SK-N-SH treated with all-trans-retinoic acid at 6 μM for 48 hours (cell line): ENCODE measurements around the gene CHML.

Experiments
- ATAC-seq: fragments of 200-7000 bp; cut with Tn5 transposase; 3 replicates; pipeline ENCODE4 v1.9.1; 2020; ENCODE audit warnings: mild to moderate bottlenecking, moderate library complexity
- ARNTL ChIP-seq: fragments of 450-650 bp; formaldehyde crosslinking; IDR thresholded peaks from 2 replicates; pipeline ENCODE4 v1.5.0; 2020; ENCODE audit warnings: low read depth, mild to moderate bottlenecking, moderate library complexity, borderline replicate concordance
- BACH2 ChIP-seq: fragments of 250-450 bp; sonication (Bioruptor Pico); IDR thresholded peaks from 2 replicates; pipeline ENCODE4 v1.9.0; 2021; ENCODE audit warnings: mild to moderate bottlenecking, borderline replicate concordance
- GLIS3 ChIP-seq: fragments of 250-450 bp; sonication (Bioruptor Pico); IDR thresholded peaks from 2 replicates; pipeline ENCODE4 v1.5.0; 2020; ENCODE audit warnings: mild to moderate bottlenecking, moderate library complexity
- ISL1 ChIP-seq: fragments of 250-450 bp; sonication (Bioruptor Pico); IDR thresholded peaks from 2 replicates; pipeline ENCODE4 v2.1.2; 2022; ENCODE audit warnings: mild to moderate bottlenecking, moderate library complexity
- OSR1 ChIP-seq: fragments of 250-450 bp; sonication (Bioruptor Pico); IDR thresholded peaks from 2 replicates; pipeline ENCODE4 v1.8.0; 2022; ENCODE audit warnings: moderate library complexity, mild to moderate bottlenecking, inconsistent platforms
- PPARA ChIP-seq: fragments of 250-450 bp; sonication (Bioruptor Pico); IDR thresholded peaks from 2 replicates; pipeline ENCODE4 v1.5.0; 2020; ENCODE audit warnings: mild to moderate bottlenecking, borderline replicate concordance
- SNAI2 ChIP-seq: fragments of 250-450 bp; sonication (Bioruptor Pico); IDR thresholded peaks from 2 replicates; pipeline ENCODE4 v1.5.0; 2020; ENCODE audit warnings: mild to moderate bottlenecking, moderate library complexity
- TOX ChIP-seq: fragments of 250-450 bp; sonication (Bioruptor Pico); IDR thresholded peaks from 2 replicates; pipeline ENCODE4 v1.8.0; 2021; ENCODE audit warnings: mild to moderate bottlenecking, moderate library complexity, borderline replicate concordance
- ZC3H10 ChIP-seq: fragments of 250-450 bp; sonication (Bioruptor Pico); IDR thresholded peaks from 2 replicates; pipeline ENCODE4 v1.5.1; 2021; ENCODE audit warnings: mild to moderate bottlenecking, moderate library complexity
- ZNF565 ChIP-seq: fragments of 450-650 bp; formaldehyde crosslinking; conservative IDR thresholded peaks from 2 replicates; pipeline ENCODE4 v1.5.0; 2020; ENCODE audit warnings: low read depth, mild to moderate bottlenecking, moderate library complexity
- ZNF70 ChIP-seq: fragments of 450-650 bp; formaldehyde crosslinking; IDR thresholded peaks from 2 replicates; pipeline ENCODE4 v1.5.0; 2020; ENCODE audit warnings: mild to moderate bottlenecking, moderate library complexity
- ZNF8 ChIP-seq: fragments of 450-650 bp; formaldehyde crosslinking; IDR thresholded peaks from 2 replicates; pipeline ENCODE4 v1.5.0; 2020; ENCODE audit warnings: mild to moderate bottlenecking, moderate library complexity
- TF ChIP-seq, protein P1 (sequence below): fragments of 250-450 bp; sonication (Bioruptor Pico); IDR thresholded peaks from 2 replicates; pipeline ENCODE4 v1.8.0; 2020; ENCODE audit warnings: mild to moderate bottlenecking, moderate library complexity, borderline replicate concordance
- TF ChIP-seq, protein P2 (sequence below): fragments of 250-450 bp; sonication (Bioruptor Pico); IDR thresholded peaks from 2 replicates; pipeline ENCODE4 v1.5.1; 2021; ENCODE audit warnings: mild to moderate bottlenecking, moderate library complexity
- TF ChIP-seq, protein P3 (sequence below): fragments of 250-450 bp; sonication (Bioruptor Pico); IDR thresholded peaks from 2 replicates; pipeline ENCODE4 v1.8.0; 2021; ENCODE audit warnings: low read depth, mild to moderate bottlenecking, moderate library complexity, borderline replicate concordance
- TF ChIP-seq, protein P4 (sequence below): fragments of 250-450 bp; sonication (Bioruptor Pico); IDR thresholded peaks from 2 replicates; pipeline ENCODE4 v1.5.0; 2020; ENCODE audit warnings: mild to moderate bottlenecking, moderate library complexity
- TF ChIP-seq, protein P5 (sequence below): fragments of 250-450 bp; sonication (Bioruptor Pico); IDR thresholded peaks from 2 replicates; pipeline ENCODE4 v1.5.1; 2020; ENCODE audit warnings: low read depth, mild to moderate bottlenecking, moderate library complexity

Gene CHML

DNA sequence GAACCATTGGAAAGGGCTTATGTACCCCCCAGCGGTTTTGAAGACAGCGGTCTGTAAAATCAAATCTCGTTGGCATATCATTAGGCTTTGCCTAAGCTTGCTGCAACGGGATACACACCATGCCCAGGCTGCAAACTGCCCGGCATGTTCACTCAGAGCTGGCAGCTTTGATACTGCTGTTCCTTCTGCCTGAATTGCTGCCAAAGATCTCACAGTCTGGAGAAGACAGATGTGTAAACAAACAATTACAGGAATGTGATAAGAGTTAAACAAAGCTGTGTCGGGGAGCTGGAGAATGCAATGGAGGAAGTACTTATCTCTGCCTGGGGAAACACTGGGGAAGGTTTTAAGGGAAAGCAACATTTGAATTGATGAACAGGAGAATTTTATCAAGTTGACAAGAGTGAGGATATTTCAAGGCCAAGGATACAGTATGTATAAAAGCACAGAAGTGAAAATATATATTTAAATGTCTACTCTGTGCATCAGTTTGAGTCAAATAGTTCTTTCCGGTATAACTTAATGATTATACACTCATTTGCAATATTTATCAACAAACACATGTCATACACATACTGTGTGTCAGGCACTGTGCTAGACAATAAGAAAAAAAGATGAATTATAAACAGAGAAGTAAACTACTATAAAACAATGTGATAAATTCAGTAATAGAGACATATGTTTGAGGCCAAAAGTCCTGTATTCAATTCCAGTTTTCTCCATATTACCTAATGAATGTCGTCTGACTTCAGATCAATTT lies 29.9 kb downstream of the CHML start:
- TF ChIP-seq ARNTL (CRISPR knock-in tag) (no peak), OSR1 (CRISPR knock-in tag) (no peak), PPARA (no peak), ISL1 (no peak), ZC3H10 (CRISPR knock-in tag) (no peak)
- TF ChIP-seq, protein P1, sequence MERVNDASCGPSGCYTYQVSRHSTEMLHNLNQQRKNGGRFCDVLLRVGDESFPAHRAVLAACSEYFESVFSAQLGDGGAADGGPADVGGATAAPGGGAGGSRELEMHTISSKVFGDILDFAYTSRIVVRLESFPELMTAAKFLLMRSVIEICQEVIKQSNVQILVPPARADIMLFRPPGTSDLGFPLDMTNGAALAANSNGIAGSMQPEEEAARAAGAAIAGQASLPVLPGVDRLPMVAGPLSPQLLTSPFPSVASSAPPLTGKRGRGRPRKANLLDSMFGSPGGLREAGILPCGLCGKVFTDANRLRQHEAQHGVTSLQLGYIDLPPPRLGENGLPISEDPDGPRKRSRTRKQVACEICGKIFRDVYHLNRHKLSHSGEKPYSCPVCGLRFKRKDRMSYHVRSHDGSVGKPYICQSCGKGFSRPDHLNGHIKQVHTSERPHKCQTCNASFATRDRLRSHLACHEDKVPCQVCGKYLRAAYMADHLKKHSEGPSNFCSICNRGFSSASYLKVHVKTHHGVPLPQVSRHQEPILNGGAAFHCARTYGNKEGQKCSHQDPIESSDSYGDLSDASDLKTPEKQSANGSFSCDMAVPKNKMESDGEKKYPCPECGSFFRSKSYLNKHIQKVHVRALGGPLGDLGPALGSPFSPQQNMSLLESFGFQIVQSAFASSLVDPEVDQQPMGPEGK (CRISPR knock-in tag): no peak
- TF ChIP-seq, protein P2, sequence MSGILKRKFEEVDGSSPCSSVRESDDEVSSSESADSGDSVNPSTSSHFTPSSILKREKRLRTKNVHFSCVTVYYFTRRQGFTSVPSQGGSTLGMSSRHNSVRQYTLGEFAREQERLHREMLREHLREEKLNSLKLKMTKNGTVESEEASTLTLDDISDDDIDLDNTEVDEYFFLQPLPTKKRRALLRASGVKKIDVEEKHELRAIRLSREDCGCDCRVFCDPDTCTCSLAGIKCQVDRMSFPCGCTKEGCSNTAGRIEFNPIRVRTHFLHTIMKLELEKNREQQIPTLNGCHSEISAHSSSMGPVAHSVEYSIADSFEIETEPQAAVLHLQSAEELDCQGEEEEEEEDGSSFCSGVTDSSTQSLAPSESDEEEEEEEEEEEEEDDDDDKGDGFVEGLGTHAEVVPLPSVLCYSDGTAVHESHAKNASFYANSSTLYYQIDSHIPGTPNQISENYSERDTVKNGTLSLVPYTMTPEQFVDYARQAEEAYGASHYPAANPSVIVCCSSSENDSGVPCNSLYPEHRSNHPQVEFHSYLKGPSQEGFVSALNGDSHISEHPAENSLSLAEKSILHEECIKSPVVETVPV: no peak
- TF ChIP-seq, protein P3, sequence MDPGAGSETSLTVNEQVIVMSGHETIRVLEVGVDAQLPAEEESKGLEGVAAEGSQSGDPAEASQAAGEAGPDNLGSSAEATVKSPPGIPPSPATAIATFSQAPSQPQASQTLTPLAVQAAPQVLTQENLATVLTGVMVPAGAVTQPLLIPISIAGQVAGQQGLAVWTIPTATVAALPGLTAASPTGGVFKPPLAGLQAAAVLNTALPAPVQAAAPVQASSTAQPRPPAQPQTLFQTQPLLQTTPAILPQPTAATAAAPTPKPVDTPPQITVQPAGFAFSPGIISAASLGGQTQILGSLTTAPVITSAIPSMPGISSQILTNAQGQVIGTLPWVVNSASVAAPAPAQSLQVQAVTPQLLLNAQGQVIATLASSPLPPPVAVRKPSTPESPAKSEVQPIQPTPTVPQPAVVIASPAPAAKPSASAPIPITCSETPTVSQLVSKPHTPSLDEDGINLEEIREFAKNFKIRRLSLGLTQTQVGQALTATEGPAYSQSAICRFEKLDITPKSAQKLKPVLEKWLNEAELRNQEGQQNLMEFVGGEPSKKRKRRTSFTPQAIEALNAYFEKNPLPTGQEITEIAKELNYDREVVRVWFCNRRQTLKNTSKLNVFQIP: no peak
- TF ChIP-seq, protein P4, sequence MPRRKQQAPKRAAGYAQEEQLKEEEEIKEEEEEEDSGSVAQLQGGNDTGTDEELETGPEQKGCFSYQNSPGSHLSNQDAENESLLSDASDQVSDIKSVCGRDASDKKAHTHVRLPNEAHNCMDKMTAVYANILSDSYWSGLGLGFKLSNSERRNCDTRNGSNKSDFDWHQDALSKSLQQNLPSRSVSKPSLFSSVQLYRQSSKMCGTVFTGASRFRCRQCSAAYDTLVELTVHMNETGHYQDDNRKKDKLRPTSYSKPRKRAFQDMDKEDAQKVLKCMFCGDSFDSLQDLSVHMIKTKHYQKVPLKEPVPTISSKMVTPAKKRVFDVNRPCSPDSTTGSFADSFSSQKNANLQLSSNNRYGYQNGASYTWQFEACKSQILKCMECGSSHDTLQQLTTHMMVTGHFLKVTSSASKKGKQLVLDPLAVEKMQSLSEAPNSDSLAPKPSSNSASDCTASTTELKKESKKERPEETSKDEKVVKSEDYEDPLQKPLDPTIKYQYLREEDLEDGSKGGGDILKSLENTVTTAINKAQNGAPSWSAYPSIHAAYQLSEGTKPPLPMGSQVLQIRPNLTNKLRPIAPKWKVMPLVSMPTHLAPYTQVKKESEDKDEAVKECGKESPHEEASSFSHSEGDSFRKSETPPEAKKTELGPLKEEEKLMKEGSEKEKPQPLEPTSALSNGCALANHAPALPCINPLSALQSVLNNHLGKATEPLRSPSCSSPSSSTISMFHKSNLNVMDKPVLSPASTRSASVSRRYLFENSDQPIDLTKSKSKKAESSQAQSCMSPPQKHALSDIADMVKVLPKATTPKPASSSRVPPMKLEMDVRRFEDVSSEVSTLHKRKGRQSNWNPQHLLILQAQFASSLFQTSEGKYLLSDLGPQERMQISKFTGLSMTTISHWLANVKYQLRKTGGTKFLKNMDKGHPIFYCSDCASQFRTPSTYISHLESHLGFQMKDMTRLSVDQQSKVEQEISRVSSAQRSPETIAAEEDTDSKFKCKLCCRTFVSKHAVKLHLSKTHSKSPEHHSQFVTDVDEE (CRISPR knock-in tag): no peak
- TF ChIP-seq, all 23 proteins: peak for 0
- no peak for ATAC-seq

DNA sequence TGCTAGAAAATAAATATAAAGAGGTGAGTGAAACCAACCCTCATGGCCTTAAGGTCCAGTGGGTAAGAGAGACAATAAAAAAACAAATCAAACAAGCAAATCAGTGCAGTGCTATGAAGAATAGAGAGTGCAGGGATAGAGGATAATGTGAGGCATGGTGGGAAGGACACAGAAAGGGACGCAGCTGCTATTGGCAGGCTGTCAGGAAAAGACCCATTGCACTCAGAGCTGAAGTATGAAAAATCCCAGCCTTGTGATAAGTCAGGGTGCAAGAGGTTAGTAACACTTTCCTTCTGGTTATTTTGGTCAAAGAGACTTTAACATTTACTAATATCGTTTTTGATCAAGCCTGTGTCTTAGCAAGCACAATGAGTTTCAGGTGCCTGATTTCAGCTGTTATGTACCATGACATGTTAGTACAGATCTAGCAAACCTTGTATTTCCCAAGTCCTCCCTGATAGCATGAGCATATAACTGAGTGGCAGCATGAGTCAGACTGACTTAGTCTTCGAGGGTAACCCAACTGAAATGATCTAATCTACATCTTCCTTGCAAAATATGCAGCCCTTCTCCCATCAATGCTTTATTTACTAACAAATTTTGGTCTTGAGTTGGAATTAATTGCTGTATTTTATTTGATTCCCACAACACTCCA lies 31.7 kb downstream of the CHML start:
- TF ChIP-seq, protein P1 (CRISPR knock-in tag): no peak
- TF ChIP-seq, protein P5, sequence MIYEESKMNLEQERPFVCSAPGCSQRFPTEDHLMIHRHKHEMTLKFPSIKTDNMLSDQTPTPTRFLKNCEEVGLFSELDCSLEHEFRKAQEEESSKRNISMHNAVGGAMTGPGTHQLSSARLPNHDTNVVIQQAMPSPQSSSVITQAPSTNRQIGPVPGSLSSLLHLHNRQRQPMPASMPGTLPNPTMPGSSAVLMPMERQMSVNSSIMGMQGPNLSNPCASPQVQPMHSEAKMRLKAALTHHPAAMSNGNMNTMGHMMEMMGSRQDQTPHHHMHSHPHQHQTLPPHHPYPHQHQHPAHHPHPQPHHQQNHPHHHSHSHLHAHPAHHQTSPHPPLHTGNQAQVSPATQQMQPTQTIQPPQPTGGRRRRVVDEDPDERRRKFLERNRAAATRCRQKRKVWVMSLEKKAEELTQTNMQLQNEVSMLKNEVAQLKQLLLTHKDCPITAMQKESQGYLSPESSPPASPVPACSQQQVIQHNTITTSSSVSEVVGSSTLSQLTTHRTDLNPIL (CRISPR knock-in tag): no peak
- TF ChIP-seq ZNF70 (CRISPR knock-in tag): no peak
- TF ChIP-seq GLIS3 (CRISPR knock-in tag): no peak
- TF ChIP-seq TOX: no peak
- no peak for TF ChIP-seq ZNF565 (CRISPR knock-in tag)
- ATAC-seq: peak; percentile 35; the same call in 2 of the 3 replicates

DNA sequence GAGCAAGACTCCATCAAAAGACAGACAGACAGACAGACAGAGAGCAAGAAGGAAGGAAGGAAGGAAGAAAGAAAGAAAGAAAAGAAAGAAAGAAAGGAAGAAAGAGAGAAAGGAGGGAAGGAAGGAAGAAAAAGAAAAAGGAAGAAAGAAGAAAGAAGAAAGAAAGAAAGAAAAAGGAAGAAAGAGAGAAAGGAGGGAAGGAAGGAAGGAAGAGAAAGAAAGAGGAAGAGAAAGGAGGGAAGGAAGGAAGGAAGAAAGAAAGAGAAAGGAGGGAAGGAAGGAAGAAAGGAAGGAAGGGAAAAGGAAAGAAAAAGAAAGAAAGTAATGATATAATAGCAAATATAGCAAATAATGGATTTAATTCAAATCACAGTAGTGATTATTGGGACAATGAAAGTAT lies 32.7 kb downstream of the CHML start:
- no peak for ATAC-seq
- no peak for TF ChIP-seq ZC3H10 (CRISPR knock-in tag)
- no peak for TF ChIP-seq SNAI2 (CRISPR knock-in tag)
- no peak for TF ChIP-seq ZNF8
- TF ChIP-seq ZNF70 (CRISPR knock-in tag): no peak
- no peak for TF ChIP-seq GLIS3 (CRISPR knock-in tag)
- TF ChIP-seq BACH2: no peak
- TF ChIP-seq, protein P2: no peak
